NCI-H146 treated with DMSO at 0.1 percent for 48 hours (cell line): ENCODE results near the gene HDAC8.
"Not testable (repeated sequence)": the region's sequence is repeated elsewhere in the genome, so short reads cannot be mapped to it uniquely, and the experiment has no call there.

Source experiments
- DNase-seq: peaks from one replicate; lab custom pipeline; 2025; ENCODE audit not compliant: unreplicated experiment; lab: John Stamatoyannopoulos, UW

Gene HDAC8

DNA sequence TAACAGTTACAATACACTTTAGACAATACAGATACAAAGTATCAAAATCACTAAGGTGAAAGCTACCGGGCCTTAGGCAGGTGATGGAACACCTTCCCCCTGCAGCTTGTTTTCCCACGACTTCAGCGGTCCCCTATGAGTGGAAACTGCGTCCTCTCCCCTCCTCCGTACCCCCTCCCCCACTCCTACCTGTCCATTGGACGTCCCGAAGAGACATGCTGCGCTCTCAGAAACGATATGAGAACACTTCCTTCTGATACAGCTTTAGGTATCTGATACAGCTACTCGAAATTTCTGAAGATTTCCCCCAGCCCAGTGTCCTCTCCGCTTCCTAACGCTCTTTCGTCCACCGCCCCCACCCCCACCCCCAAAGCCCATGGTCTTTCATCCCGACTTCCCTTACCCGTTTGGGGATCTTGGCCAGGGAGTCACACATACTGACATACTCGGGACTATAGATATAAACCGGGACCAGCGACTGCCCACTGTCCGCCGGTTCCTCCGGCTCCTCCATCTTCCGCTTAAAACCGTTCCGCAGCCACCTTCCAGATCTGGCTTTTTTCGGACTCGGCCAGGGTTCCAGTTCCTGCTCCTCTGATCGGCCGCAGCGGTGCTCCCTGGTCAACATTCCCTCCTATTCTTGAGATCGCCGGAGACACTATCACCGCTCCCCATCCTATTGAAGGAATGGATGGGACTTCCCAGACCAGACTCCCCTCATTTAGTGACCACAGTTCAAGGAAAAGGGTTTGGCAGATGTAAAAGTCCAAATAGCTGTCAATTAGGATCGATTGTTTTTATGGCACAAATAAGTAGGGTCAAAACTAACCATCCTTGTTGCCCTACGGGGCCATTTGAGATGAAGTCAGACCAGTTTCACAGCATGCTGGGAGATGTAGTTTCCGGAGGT lies at the start of gene HDAC8:
Gene HDAC8 (minus strand): TSS at position 596 of the 910 bp plus-strand sequence. CDS start 82 bp downstream, at position 514.
- peak; percentile 79 for DNase-seq

DNA sequence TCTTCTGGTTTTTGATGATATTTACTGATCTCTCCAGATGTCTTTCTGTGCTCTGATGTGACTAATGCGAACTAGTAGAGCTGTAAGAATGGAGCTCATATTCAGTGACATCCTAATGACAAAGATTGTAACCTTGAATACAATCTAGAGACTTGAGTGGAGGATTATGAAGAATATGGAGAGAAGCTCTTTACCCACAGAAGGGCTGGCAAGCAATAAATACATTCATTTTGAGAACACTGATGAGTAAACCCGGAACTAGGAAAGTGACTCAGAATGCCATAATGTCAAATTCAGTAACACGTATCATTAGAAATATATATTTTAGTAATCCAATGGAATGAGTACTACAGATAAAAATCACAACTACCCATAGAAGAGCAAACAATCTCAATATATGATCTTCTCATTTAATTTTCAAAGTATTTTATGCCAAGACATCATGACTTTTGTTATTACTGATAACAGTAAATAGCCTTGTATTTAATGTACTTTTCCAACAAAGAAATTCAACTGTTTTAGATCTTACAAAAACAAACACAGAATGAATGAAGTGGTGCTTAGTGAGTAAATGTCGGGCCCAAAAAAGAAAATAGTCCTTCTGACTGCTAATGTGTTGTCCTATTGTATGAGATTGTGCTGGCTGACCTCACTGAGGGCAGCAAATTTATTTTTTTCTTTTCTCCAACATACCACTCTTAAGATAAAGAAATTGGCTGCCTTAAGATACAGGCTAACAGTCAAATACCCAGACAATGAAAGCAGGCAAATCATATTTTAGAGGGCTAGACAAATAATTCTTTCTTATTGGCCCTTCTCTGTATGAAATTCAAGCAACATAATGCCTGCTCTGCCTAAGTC lies 49.2 kb upstream of the HDAC8 start:
- DNase-seq, result no peak

DNA sequence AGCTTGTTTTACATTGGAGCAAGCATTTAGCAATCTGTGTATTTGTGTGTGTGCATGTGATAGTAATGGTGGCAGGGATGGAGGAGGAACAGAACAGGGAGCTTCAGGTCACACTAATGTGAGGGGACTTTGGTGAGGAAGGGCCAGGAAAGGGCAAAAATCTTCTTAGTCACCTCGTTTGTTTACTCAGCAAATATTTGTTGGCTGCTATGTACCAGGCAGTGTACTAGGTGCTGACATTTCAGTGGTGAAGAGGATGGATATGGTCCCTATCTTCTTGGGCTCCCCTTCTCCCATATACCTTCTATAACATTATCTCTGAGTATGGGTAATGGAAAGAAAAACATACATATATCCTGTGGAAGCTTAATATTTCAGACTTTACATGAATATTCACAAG lies 48.5 kb upstream of the HDAC8 start:
- no peak for DNase-seq

DNA sequence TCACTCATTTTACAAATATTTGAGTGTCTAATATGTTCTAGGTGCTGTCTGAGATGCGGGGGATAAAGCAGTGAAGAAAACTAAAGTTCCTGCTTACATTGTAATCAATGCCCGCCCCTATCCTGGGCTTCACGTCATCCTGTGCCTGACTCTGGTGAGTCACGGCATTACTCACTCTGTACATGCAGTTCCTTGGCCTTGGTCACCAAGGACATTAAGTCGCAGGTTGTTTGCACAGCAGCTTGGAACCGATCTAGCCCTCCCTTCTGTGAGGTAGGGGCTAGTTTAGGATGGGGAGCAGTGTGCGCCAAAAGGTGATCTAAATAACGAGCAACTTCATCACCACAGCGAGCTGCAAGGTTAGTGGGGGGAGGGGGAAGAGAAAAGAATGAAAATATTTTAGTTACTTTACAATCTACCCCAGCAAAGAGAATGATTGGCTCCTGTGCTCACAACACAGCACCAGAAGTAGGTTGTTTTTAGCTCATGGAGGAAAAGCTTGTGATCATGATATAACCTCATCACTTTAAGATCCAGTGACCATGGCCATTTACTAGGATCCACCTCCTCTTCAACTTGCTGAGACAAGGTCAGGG lies 48.0 kb upstream of the HDAC8 start:
- no peak for DNase-seq

DNA sequence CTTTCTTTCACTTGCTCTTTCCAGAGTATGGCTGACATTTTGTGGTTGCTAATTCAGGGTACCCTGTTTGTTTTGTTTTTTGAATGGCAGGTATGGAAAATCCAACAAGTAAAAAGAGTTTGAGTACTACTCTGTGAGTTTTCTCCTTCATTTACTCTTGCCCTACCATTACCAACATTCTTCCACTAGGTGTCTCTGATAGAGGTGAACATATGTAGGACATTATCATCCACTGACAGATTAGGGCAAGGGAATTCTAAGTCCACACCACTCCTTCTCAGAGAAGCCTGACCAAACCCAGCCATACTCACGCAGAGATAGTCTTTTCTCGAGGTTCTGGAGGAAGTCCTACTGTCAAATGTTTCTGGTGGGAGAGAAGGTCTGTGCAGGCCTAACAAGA lies 36.7 kb upstream of the HDAC8 start:
- DNase-seq, result no peak

DNA sequence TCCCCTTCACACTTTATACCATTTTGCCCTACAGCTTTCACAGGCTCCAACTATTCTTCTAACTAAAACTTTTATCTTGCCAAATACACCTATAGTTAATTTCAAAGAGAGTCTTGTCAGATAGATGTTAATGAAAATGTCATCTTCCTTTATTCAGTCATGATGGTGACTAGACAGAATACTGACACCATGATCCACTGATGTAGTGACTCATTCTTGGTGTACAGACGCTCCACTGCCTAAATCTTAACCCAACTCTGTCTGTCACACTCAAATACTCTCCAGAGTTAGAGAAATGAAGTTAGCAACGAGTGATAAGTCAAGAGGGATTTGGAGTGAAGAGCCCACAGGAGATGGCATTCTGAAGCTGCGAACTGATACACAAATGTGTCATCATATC lies 32.1 kb upstream of the HDAC8 start:
- no peak for DNase-seq

DNA sequence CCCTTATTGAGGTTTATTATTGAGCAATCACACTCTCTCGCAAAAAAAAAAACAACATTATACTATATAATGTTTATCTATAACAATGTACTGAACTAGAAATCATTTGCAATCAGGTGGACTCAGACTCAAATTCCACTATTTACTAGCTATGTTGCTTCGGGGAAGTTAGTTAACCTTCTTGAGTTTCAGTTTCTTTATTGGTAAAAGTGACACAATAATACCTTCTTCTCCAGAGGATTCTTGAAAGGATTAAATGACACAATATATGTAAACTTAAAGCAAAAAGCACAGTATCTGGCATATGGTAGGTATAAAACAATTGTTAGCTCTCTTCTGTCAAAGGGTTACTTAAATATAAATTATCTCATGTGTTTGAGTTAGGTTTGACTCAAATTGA lies 31.5 kb upstream of the HDAC8 start:
- DNase-seq, result no peak

DNA sequence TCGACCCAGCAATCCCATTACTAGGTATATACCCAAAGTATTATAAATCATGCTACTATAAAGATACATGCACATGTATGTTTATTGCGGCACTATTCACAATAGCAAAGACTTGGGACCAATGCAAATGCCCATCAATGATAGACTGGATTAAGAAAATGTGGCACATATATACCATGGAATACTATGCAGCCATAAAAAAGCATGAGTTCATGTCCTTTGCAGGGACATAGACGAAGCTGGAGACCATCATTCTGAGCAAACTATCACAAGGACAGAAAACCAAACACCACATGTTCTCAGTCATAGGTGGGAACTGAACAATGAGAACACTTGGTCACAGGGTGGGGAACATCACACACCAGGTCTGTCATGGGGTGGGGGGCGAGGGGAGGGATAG lies 18.4 kb upstream of the HDAC8 start:
- not testable (repeated sequence) for DNase-seq

DNA sequence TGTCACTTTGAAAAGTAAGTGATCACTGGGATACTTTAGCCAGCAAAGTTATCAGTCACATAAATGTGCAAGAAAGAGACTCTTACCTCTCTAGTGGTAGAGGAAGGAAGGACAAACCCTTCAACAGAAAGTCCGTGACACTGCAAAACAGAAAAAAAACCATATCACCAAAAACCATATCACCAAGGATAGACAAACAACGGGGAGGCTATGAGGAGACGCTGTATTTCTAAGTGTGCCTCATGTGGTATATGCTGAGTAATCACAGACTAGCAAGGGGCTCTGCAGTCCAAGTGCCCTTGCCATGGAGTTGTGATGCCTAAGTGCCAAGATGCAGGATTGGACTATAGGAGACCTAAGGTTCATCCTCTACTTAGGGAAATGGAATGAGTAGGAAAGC lies 11.5 kb upstream of the HDAC8 start:
- no peak for DNase-seq

DNA sequence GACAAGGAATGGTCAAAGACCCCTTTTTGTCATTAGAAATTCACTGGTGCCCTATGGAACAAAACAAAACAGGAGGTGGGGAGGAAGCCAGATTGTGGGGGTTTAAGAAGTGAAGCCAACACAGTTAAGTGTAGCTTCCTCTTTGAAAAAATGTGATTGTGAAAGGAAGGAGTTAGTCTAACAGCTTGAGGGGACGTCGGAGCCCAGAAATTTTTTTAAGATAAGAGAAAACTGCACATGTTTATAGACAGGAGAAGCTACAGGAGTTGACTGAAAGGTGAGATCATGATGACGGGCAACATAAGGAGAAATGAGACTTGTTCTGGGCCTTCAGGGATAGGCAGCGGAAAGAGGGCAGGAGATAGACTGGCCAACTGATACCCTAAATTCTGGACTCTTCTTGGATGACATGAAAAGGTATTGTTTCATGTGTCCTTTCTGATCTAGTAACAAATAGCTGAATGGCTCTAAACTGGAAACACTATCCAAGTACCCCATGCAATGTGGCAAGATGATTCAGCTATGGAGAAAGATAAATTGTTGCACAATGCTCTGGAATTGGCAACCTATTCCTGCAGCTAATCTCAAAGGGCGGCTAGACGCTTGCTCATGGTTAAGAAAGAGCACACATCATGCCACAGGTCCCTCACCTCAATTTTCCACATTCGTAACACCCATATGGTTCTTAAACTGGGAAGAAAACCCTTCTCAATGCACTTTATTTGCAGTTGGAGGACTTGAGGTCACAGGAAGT lies 3.7 kb upstream of the HDAC8 start:
- DNase-seq, result no peak

DNA sequence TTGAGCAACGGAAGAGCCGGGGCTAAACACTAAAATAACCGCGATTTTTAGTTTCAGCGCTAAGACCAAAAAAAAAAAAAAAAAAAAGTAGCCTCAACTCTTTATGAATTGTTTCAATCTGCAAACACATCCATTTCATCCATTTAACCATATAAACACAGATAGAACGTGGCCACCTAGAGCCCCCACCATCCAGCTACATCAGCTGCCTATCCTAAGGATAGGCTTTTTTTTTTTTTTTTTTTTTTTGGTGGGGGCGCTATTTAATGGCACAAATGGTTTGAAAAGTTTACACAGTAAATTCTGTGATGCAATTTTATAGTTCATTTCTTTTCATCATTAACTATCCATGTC lies 492 bp upstream of the HDAC8 start:
- DNase-seq, result no peak

DNA sequence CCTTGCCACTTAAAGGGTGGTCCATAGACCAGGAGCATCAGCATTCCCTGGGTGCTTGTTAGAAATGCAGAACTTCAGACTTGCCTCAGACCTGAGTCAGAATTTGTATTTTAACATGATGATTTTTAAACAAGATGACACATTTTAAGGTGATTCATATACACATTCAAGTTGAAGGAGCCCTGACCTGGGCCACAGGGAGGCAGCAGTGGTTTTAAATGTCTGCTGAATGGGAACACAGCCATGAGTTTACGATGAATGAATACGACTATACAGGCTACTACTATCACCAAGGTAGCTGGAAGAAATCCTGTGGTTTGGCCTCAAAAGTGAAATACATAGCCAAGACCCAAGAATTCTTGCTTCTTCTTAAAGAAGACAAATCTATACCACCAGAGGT lies 2.9 kb downstream of the HDAC8 start:
- DNase-seq, result no peak

DNA sequence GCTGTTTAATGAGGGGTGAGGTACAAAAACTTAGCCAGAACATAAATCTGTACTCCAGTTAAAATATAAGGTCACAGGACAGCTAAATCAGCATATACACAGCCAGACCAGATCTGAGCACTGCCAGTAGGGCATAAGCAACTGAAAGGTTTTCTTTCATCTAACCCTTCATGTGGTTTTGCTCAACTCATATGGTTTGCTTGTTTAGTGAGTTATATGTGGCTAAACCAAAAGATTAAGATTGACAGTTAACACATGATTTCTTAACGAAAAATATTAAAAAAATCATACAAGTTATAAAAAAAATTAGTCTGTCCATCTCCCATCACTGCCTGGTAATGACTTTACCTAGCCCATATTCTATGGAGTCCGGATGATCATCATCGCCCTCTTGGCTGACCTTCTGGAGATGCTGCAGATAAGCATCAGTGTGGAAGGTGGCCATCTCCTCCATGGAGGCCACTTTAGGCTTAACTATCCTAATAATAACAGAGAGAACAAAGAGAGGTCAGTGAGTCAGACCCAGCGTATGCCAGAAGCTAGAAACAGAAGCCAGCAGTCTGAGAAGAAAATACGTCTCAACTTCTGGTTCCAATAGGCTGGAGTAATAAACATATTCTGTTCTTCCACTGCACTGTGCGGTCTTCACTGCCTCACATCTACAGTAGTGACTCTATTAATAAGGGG lies 4.1 kb downstream of the HDAC8 start:
- DNase-seq, result no peak

DNA sequence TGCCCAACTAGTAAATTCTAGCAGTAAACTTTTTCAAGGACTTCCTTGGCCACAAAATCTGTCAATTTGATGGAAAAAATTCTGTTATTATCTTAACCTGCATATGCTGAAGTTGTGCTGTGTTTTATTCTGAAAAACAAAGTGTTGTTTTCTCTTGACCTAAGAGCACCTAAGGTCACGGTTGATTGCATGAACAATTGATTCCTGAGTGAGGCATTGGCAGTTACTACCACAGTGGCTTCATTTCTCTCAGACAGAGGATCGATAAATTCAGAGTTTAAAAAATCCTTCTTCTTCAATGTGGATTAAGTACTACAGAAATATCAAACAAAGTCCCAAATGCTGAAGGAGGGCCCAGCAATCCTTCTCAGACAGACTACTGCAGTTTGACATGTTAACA lies 6.2 kb downstream of the HDAC8 start:
- DNase-seq, result no peak

DNA sequence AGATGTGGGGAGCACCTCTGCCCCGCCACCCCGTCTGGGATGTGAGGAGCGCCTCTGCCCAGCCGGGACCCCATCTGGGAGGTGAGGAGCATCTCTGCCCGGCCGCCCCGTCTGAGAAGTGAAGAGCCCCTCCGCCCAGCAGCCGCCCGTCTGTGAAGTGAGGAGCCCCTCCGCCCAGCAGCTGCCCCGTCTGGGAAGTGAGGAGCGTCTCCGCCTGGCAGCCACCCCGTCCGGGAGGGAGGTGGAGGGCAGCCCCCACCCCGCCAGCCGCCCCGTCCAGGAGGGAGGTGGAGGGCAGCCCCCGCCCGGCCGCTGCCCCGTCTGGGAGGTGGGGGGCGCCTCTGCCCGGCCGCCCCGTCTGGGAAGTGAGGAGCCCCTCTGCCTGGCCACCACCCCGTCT lies 13.0 kb downstream of the HDAC8 start:
- not testable (repeated sequence) for DNase-seq

DNA sequence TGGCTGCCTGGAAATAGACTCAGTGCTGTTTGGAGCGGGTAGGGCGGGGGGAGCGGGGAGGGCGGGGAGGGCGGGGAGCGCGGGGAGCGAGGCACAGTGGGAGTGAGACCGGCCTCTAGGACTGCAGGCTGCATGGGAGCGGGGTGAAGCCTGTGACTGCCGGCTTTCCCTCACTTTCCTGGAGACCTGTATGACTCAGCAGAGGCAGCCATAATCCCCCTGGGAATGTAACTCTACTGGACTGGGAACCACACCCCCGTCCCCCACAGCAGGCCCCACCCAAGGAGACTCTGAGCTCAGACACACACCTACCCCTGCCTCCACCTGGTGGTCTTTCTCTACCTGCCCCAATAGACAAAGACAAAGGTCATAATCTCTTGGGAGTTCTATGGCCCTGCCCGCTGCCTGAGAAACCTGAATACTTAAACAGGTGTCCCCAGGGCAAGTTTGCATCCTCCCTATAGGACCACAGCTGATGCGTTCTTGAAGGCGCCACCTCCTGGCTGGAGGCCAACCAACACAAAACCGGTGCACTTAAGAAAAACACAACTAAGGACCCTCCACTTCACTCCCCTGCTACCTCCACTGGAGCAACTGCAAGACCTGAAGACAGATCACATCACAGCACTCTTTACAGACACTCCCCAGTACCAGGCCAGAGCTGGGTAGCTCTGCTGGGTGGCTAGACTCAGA lies 18.0 kb downstream of the HDAC8 start:
- no peak for DNase-seq

DNA sequence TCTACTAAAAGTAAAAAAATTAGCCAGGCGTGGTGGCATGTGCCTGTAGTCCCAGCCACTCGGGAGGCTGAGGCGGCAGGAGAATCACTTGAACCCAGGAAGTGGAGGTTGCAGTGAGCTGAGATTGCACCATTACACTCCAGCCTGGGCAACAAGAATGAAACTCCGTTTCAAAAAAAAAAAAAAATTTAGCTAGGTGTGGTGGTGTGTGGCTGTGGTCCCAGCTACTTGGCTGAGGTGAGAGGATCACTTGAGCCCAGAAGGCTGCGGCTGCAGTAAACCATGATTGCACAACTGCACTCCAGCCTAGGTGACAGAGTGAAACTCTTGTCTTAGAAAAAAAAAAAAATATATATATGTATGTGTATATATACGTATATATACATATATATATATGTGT lies 20.2 kb downstream of the HDAC8 start:
- not testable (repeated sequence) for DNase-seq

DNA sequence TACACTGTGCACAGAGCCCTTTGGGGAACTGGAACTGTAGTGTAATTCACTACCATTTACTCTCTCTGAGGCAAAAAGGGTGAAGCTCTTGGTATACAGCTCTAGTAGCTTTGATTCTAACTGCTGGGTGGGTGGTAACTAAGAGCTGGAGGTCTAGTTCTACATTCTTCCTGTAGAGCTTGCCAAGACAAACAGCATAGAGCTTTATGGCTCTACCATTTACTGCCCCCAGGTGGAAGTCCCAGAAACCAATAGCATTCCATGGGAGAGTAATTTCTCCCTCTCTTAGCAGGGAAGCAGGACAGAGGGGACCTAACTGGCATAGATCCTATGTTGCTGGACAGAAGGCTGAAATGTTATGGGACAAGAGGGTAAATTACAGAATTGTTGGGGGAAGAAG lies 26.7 kb downstream of the HDAC8 start:
- no peak for DNase-seq

DNA sequence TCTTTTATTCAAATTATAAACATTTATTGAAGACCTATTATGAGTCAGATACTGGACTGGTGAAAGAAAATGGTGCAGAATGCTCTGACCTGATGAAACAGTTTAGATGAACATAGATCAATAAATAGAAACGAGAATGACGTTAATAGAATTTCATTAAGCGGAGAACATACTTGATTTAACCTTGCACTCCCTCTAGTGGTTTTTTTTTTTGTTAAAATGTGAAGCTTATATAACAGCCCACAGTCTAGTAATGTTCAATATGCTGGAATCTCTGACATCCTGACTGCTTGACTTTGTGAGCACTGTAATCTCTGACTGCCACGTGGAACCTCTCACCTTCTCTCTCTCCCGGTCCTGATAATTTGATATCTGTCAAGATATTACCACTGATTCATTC lies 32.3 kb downstream of the HDAC8 start:
- DNase-seq, result peak; percentile 16

DNA sequence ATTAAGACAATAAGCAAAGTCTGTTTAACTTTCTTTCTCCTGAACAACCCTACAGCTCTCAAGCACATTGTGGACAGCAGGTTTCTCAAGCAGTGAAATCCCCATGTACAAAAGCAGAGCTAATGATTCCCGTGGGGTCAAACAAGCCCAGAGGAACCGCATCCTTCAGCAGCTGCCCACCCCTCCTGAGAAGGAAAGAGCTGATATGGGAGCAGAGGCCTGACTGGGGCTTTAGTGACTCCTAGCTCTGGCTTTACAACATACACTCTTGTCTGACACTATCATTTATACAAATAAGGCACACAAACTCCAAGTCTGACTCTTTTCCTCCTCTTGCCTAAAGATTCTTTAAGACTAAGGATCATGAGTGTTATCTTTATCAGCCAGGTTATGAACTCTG lies 32.8 kb downstream of the HDAC8 start:
- no peak for DNase-seq
